Endothelial cell of umbilical vein (primary cell): ENCODE data around the gene CLDN6. TPM values are rescaled to one million over a fixed set of nuclear protein-coding genes. Genes with fewer than 3 reads are reported as not detected.

Experiments
- BruUV-seq: library from RNA; stranded (reverse); fragments of 400-500 nt; replicated peaks from 2 replicates; lab custom pipeline; 2021; lab: Mats Ljungman, UMichigan
- CTCF ChIA-PET: fragments of 300-600, 350-600 bp; sonication (Branson Sonifier 250); formaldehyde crosslinking; loops from one replicate; lab custom pipeline; 2021; ENCODE audit warnings: antibody characterized with exemption, inconsistent platforms; lab: Charles Lee
- POLR2A ChIA-PET: fragments of 300-600, 350-600 bp; sonication (Branson Sonifier 250); formaldehyde crosslinking; loops from one replicate; lab custom pipeline; 2021; ENCODE audit warnings: antibody characterized with exemption, inconsistent platforms; lab: Charles Lee
- DNase-seq: peaks from one replicate; pipeline ENCODE4 v3.0.0-alpha.2; 2011; ENCODE audit warnings: low read depth, low spot score
- FAIRE-seq: peaks from 2 replicates; lab custom pipeline; 2011; peaks lifted over from hg19 to GRCh38; lab: Jason Lieb, UNC
- H2AFZ ChIP-seq: 2 replicates; pipeline ENCODE4 v1.6.0; 2012; ENCODE audit warnings: low read depth, low read length, control low read depth, inconsistent platforms
- H3K27ac ChIP-seq: 2 replicates; pipeline ENCODE4 v1.5.1; 2011; ENCODE audit warnings: low read depth, mild to moderate bottlenecking, control low read depth, low read length, moderate library complexity; ENCODE audit not compliant: insufficient read depth
- H3K27me3 ChIP-seq, 2 experiments: 2 replicates each; pipeline versions ENCODE4 v1.6.0 to v1.6.1; 2011; ENCODE audit warnings: low read length in 2 of 2, mixed read lengths in 1 of 2; ENCODE audit not compliant: control insufficient read depth in 2 of 2, insufficient read depth in 2 of 2
- H3K36me3 ChIP-seq, 2 experiments: 2 replicates in 1 of 2; 3 replicates in 1 of 2; pipeline ENCODE4 v1.5.1; 2011; ENCODE audit warnings: low read length in 2 of 2, mild to moderate bottlenecking in 1 of 2, moderate library complexity in 1 of 2; ENCODE audit not compliant: control insufficient read depth in 2 of 2, insufficient read depth in 2 of 2; ENCODE audit errors: extremely low read depth in 1 of 2
- H3K4me1 ChIP-seq: 3 replicates; pipeline ENCODE4 v1.5.1; 2011; ENCODE audit warnings: mild to moderate bottlenecking, low read length; ENCODE audit not compliant: control insufficient read depth, insufficient read depth; ENCODE audit errors: extremely low read depth
- H3K4me2 ChIP-seq: 2 replicates; pipeline ENCODE4 v1.6.1; 2011; ENCODE audit warnings: low read length, control low read depth, mixed read lengths; ENCODE audit not compliant: insufficient read depth
- H3K4me3 ChIP-seq, 3 experiments: fragments of 200-600 bp in 1 of 3; sonication (generic), shearing (Covaris generic) in 1 of 3; replicated peaks in 1 of 3; 2 replicates each; pipeline ENCODE4 v1.5.1; 2011 to 2016; ENCODE audit warnings: control low read depth in 3 of 3, low read length in 3 of 3, mild to moderate bottlenecking in 2 of 3, inconsistent platforms in 1 of 3, low read depth in 1 of 3, moderate library complexity in 1 of 3; ENCODE audit not compliant: insufficient read depth in 1 of 3
- H3K79me2 ChIP-seq: 2 replicates; pipeline ENCODE4 v1.6.0; 2012; ENCODE audit warnings: low read length, inconsistent platforms; ENCODE audit not compliant: control insufficient read depth, insufficient read depth
- H3K9ac ChIP-seq: replicated peaks from 2 replicates; pipeline ENCODE3; 2011; ENCODE audit warnings: low read length, control low read depth; ENCODE audit not compliant: insufficient read depth; ENCODE audit errors: extremely low read depth
- H3K9me1 ChIP-seq: replicated peaks from 3 replicates; pipeline ENCODE4 v1.6.0; 2011; ENCODE audit warnings: mild to moderate bottlenecking, low read length; ENCODE audit not compliant: control insufficient read depth, insufficient read depth; ENCODE audit errors: extremely low read depth
- H3K9me3 ChIP-seq: replicated peaks from 2 replicates; pipeline ENCODE4 v1.5.1; 2012; ENCODE audit warnings: low read length, inconsistent platforms; ENCODE audit not compliant: control insufficient read depth, insufficient read depth
- H4K20me1 ChIP-seq: replicated peaks from 2 replicates; pipeline ENCODE3; 2011; ENCODE audit warnings: mild to moderate bottlenecking, low read length; ENCODE audit not compliant: control insufficient read depth, insufficient read depth; ENCODE audit errors: extremely low read depth
- EZH2 ChIP-seq: IDR thresholded peaks from 2 replicates; pipeline ENCODE4 v1.6.1; 2012; ENCODE audit warnings: borderline replicate concordance, low read depth, mild to moderate bottlenecking, moderate library complexity, low read length, inconsistent platforms; ENCODE audit not compliant: severe bottlenecking
- FOS ChIP-seq: IDR thresholded peaks from 2 replicates; pipeline ENCODE4 v1.6.1; 2011; ENCODE audit warnings: mild to moderate bottlenecking, low read length, moderate library complexity, borderline replicate concordance; ENCODE audit not compliant: insufficient read depth
- GATA2 ChIP-seq: IDR thresholded peaks from 2 replicates; pipeline ENCODE4 v1.7.0; 2011; ENCODE audit warnings: low read depth, mild to moderate bottlenecking, moderate library complexity, mixed read lengths, low read length; ENCODE audit not compliant: insufficient read length, insufficient read depth
- JUN ChIP-seq: IDR thresholded peaks from 2 replicates; pipeline ENCODE4 v1.6.1; 2011; ENCODE audit warnings: borderline replicate concordance, low read depth; ENCODE audit not compliant: insufficient read length, insufficient read depth
- MYC ChIP-seq: IDR thresholded peaks from one replicate; pipeline ENCODE4 v1.6.1; 2011; ENCODE audit warnings: mild to moderate bottlenecking, low read depth, low read length
- POLR2A ChIP-seq: IDR thresholded peaks from 2 replicates; pipeline ENCODE4 v1.6.1; 2012; ENCODE audit warnings: low read depth, mild to moderate bottlenecking, control low read depth, low read length
- POLR2AphosphoS5 ChIP-seq: IDR thresholded peaks from 2 replicates; pipeline ENCODE4 v1.6.1; 2012; ENCODE audit warnings: low read depth, mild to moderate bottlenecking, control low read depth, low read length, moderate library complexity; ENCODE audit not compliant: insufficient read depth
- dilution Hi-C: fragments of 300-500 bp; cut with MboI; formaldehyde crosslinking; loops from one replicate; pipeline ENCODE4 v1.15.0; 2019; ENCODE audit warnings: low sequenced_read_pairs; ENCODE audit not compliant: extremely low pct_ligation_motif_present
- intact Hi-C: fragments of 100-400 bp; cut with micrococcal nuclease; formaldehyde crosslinking; loops from one replicate; pipeline ENCODE4 v1.10.0; 2022
- polyA plus RNA-seq, 4 experiments: library from polyadenylated mRNA; depleted of rRNA in 3 of 4; stranded (reverse) in 3 of 4; unstranded in 1 of 4; fragments of >200 nt; gene quantifications; 2 replicates each; pipeline versions ENCODE4 v1.2.1 to v1.2.3, GENCODE V29; 2011 to 2012; ENCODE audit warnings: missing spikeins in 1 of 4
- total RNA-seq: library from RNA; stranded (reverse); gene quantifications from 2 replicates; pipeline ENCODE4 v1.2.3, GENCODE V29; 2021
- TF ChIP-seq, protein P1 (sequence below), 2 donors: IDR thresholded peaks; 1 replicate in 1 of 2; 2 replicates in 1 of 2; pipeline ENCODE4 v1.5.1; 2011; ENCODE audit warnings: low read length in 2 of 2, mild to moderate bottlenecking in 2 of 2, moderate library complexity in 2 of 2, control low read depth in 1 of 2, inconsistent platforms in 1 of 2, low read depth in 1 of 2; ENCODE audit not compliant: insufficient read depth in 1 of 2; ENCODE audit errors: extremely low read depth in 1 of 2
- TF ChIP-seq, protein P2 (sequence below): IDR thresholded peaks from 2 replicates; pipeline ENCODE4 v1.6.1; 2011; ENCODE audit not compliant: insufficient read depth, insufficient read length

Gene CLDN6
- total and polyA plus RNA-seq, 2 donors (not counting 3 experiments of a cell fraction or from before 2014, with no cell fraction given), result 0.28 TPM; not detected in 1

DNA sequence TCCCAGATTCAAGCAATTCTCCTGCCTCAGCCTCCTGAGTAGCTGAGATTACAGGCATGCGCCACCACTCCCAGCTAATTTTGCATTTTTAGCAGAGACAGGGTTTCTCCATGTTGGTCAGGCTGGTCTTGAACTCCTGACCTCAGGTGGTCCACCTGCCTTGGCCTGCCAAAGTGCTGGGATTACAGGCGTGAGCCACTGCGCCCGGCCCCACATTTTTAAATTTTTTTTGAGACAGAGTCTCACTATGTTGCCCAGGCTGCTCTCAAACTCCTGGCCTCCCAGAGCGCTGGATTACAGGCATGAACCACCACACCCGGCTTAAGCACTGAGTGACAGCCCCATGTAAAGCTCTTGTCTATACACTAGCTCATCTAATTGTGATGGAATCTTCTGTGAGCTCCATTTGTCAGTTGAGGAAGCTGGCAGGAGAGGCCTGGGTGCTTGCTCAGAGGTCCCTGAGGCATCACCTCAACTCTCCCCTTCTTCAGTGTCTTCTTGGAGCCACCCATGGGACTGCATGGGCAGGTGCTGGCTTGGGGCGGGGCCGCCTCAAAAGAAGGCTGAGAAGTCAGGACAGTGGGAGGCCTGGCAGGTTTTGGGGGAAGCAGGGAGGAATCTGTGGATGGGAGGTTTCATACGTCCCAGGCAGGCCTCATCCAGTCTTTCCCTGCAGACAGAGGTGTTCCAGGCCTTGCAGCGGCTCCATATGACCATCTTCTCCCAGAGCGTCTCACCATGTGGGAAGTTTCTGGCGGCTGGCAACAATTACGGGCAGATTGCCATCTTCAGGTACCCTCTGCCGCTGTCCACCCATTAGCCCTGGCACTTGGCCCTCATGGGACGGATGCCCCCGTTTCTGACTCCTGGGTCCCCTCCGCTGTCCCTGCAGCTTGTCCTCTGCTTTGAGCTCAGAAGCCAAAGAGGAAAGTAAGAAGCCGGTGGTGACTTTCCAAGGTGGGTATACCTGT, 7.3 kb upstream of the CLDN6 start:
- no TSS peak for BruUV-seq
- no peak overlapping the region for H3K27ac ChIP-seq
- no peak overlapping the region for H3K9ac ChIP-seq
- dilution Hi-C loops, result no loop called here
- H3K79me2 ChIP-seq, result peaks cover 2% of the 10 kb centered on the region
- H3K36me3 ChIP-seq, result peaks cover 0 to 9% of the 10 kb centered on the region in 2 experiments
- H3K27me3 ChIP-seq, result peaks cover 15 to 16% of the 10 kb centered on the region in 2 experiments
- intact Hi-C loops, result no loop called here
- peaks cover 18% of the 10 kb centered on the region for H3K4me1 ChIP-seq
- no peaks in the 10 kb centered on the region for H3K9me3 ChIP-seq
- H2AFZ ChIP-seq, result no peak overlapping the region
- no peak for TF ChIP-seq POLR2AphosphoS5
- TF ChIP-seq, protein P1, sequence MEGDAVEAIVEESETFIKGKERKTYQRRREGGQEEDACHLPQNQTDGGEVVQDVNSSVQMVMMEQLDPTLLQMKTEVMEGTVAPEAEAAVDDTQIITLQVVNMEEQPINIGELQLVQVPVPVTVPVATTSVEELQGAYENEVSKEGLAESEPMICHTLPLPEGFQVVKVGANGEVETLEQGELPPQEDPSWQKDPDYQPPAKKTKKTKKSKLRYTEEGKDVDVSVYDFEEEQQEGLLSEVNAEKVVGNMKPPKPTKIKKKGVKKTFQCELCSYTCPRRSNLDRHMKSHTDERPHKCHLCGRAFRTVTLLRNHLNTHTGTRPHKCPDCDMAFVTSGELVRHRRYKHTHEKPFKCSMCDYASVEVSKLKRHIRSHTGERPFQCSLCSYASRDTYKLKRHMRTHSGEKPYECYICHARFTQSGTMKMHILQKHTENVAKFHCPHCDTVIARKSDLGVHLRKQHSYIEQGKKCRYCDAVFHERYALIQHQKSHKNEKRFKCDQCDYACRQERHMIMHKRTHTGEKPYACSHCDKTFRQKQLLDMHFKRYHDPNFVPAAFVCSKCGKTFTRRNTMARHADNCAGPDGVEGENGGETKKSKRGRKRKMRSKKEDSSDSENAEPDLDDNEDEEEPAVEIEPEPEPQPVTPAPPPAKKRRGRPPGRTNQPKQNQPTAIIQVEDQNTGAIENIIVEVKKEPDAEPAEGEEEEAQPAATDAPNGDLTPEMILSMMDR (IDR thresholded peaks at IDR 0.05; ENCODE audit: extremely low read depth in 1 of 2, insufficient read depth in 1 of 2, low read depth in 1 of 2, low read length in 2 of 2), result no peak
- no peak for TF ChIP-seq EZH2
- no peak for TF ChIP-seq GATA2
- no peak for TF ChIP-seq MYC
- TF ChIP-seq FOS, result no peak
- TF ChIP-seq JUN, result no peak
- TF ChIP-seq, protein P2, sequence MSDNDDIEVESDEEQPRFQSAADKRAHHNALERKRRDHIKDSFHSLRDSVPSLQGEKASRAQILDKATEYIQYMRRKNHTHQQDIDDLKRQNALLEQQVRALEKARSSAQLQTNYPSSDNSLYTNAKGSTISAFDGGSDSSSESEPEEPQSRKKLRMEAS, result no peak
- no peak for TF ChIP-seq POLR2A
- no peak for FAIRE-seq
- no peak for DNase-seq
- H3K4me2 ChIP-seq, result no peak overlapping the region
- no peaks in the 10 kb centered on the region for H4K20me1 ChIP-seq
- no peaks in the 10 kb centered on the region for H3K9me1 ChIP-seq
- CTCF ChIA-PET, result interaction anchor here (0.7 to 2.2 kb wide), 4 partner anchors 8 to 109 kb away, joined by 3 to 9 read pairs (median 4); no protein-coding TSS in a partner anchor
- no peak overlapping the region for H3K4me3 ChIP-seq
- POLR2A ChIA-PET, result interaction anchor here (0.7 kb wide), 1 partner anchor 273 kb away, joined by 4 read pairs; no protein-coding TSS in a partner anchor
